OCI-LY3 (cell line): Measurements from ENCODE around the gene TBC1D4.
A peak's percentile ranks its signal among the peaks of the same experiment; 100 is the strongest.
"Not testable (repeated sequence)": the region's sequence is repeated elsewhere in the genome, so short reads cannot be mapped to it uniquely, and the experiment has no call there.

ENCODE experiments used
- H2AFZ ChIP-seq: fragments of 200-600, 300-600 bp; shearing (Covaris generic); 2 replicates; pipeline ENCODE4 v1.6.0; 2014; ENCODE audit warnings: antibody characterized with exemption, low read depth, low read length
- H3K27ac ChIP-seq: fragments of 200-600, 300-600 bp; sonication (generic); 2 replicates; pipeline ENCODE4 v1.5.1; 2014; ENCODE audit warnings: mild to moderate bottlenecking, low read length, moderate library complexity, mixed read lengths
- H3K27me3 ChIP-seq: fragments of 200-600, 300-600 bp; sonication (generic); 2 replicates; pipeline ENCODE4 v1.6.1; 2014; ENCODE audit warnings: low read depth, low read length, mixed read lengths
- H3K36me3 ChIP-seq: fragments of 200-600, 300-600 bp; sonication (generic); replicated peaks from 2 replicates; pipeline ENCODE3; 2014; ENCODE audit warnings: low read depth, low read length, mixed read lengths
- H3K4me1 ChIP-seq: fragments of 300-600, 200-600 bp; sonication (generic); 2 replicates; pipeline ENCODE4 v1.6.1; 2014; ENCODE audit warnings: low read length, mixed read lengths
- H3K4me2 ChIP-seq: fragments of 200-600, 300-600 bp; sonication (generic); 2 replicates; pipeline ENCODE4 v1.6.1; 2014; ENCODE audit warnings: low read length, mixed read lengths
- H3K4me3 ChIP-seq: fragments of 300-600, 200-600 bp; sonication (generic); 2 replicates; pipeline ENCODE4 v1.5.1; 2014; ENCODE audit warnings: antibody characterized with exemption, mild to moderate bottlenecking, low read length, moderate library complexity
- H3K79me2 ChIP-seq: fragments of 300-600, 200-600 bp; shearing (Covaris generic); 2 replicates; pipeline ENCODE4 v1.6.1; 2014; ENCODE audit warnings: mild to moderate bottlenecking, low read length, mixed read lengths
- H3K9ac ChIP-seq: fragments of 300-600, 200-600 bp; shearing (Covaris generic); 2 replicates; pipeline ENCODE4 v1.6.0; 2014; ENCODE audit warnings: mild to moderate bottlenecking, low read length, moderate library complexity
- H3K9me3 ChIP-seq: fragments of 200-600, 300-600 bp; shearing (Covaris generic); 2 replicates; pipeline ENCODE4 v1.6.1; 2014; ENCODE audit warnings: low read length, mixed read lengths; ENCODE audit not compliant: insufficient read depth
- H4K20me1 ChIP-seq: fragments of 200-600, 300-600 bp; sonication (generic); 2 replicates; pipeline ENCODE4 v1.6.1; 2016; ENCODE audit warnings: low read length, mixed read lengths; ENCODE audit not compliant: insufficient read depth
- EZH2phosphoT487 ChIP-seq: fragments of 200-600 bp; shearing (Covaris generic); IDR thresholded peaks from 2 replicates; pipeline ENCODE4 v1.6.1; 2018; ENCODE audit warnings: antibody characterized with exemption, mixed run types, low read depth
- TF ChIP-seq, protein P1 (sequence below): fragments of 200-600, 300-600 bp; sonication (generic); IDR thresholded peaks from 2 replicates; pipeline ENCODE4 v1.5.1; 2014; ENCODE audit warnings: antibody characterized with exemption, low read length, low read depth

TBC1D4 gene

DNA sequence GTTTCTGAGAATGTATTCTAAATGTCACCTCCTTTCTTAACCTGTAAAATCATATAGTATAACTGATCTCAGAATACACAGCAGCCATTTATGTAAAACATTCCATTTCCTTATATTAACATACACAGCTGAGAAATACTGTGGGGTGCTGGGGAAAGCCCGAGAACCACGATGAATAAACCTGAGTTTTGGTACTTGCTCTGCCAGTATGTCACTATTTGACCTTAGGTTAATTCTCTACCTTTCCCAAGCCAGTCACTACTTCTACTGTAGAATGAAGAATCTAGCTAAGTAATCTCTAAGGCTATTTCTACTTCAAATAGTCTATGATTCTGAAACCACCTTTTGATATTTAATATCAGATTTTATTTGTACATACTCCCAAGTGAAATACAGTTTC is 173.7 kb downstream of the TBC1D4 start:
- Histone ChIP-seq H3K27ac (peak overlapping the region; percentile 82), H3K4me1 (peaks cover 62% of the 10 kb centered on the region), H4K20me1 (no peaks in the 10 kb centered on the region), H2AFZ (no peak overlapping the region), H3K9ac (peak overlapping the region; percentile 62), H3K79me2 (peaks cover 32% of the 10 kb centered on the region), H3K4me3 (peak overlapping the region; percentile 70), H3K27me3 (no peaks in the 10 kb centered on the region), H3K9me3 (no peaks in the 10 kb centered on the region), H3K36me3 (peaks cover 32% of the 10 kb centered on the region), H3K4me2 (peak overlapping the region; percentile 66)
- TF ChIP-seq EZH2phosphoT487 = no peak
- TF ChIP-seq, protein P1, sequence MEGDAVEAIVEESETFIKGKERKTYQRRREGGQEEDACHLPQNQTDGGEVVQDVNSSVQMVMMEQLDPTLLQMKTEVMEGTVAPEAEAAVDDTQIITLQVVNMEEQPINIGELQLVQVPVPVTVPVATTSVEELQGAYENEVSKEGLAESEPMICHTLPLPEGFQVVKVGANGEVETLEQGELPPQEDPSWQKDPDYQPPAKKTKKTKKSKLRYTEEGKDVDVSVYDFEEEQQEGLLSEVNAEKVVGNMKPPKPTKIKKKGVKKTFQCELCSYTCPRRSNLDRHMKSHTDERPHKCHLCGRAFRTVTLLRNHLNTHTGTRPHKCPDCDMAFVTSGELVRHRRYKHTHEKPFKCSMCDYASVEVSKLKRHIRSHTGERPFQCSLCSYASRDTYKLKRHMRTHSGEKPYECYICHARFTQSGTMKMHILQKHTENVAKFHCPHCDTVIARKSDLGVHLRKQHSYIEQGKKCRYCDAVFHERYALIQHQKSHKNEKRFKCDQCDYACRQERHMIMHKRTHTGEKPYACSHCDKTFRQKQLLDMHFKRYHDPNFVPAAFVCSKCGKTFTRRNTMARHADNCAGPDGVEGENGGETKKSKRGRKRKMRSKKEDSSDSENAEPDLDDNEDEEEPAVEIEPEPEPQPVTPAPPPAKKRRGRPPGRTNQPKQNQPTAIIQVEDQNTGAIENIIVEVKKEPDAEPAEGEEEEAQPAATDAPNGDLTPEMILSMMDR = no peak

DNA sequence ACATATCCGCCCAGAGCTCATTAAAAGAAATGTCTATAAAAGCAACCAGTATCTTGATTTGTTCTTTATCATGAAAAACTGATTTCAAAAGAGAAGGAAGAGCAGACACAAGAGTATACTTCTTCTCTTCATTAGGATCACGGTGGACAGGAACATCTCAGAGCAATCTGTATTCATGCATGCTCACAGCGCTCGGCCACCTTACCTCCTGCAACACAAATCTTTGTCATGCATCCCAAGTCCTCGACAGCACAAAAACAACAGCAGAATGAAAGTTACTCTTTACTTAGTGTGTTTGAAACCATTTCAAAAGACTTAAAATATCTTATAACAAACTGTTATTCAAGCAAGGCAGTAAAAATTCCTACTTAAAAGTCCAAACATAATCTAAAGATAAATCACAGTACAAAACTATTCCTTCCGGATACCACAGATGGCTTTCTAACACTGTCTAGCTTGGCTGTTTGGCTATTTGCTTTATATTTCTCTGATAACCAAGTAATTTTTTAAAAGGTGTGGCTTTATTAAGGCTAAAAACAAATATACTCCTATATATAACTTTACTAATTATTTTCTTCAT is 174.5 kb downstream of the TBC1D4 start:
- Histone ChIP-seq H3K27me3 (no peaks in the 10 kb centered on the region), H3K4me1 (peaks cover 62% of the 10 kb centered on the region), H3K4me3 (peak overlapping the region; percentile 70), H3K79me2 (peaks cover 32% of the 10 kb centered on the region), H3K4me2 (peak overlapping the region; percentile 66), H3K9ac (peak overlapping the region; percentile 61), H3K27ac (peak overlapping the region; percentile 82), H4K20me1 (no peaks in the 10 kb centered on the region), H3K36me3 (peaks cover 35% of the 10 kb centered on the region), H3K9me3 (no peaks in the 10 kb centered on the region), H2AFZ (no peak overlapping the region)
- TF ChIP-seq, protein P1 = no peak
- no peak for TF ChIP-seq EZH2phosphoT487

DNA sequence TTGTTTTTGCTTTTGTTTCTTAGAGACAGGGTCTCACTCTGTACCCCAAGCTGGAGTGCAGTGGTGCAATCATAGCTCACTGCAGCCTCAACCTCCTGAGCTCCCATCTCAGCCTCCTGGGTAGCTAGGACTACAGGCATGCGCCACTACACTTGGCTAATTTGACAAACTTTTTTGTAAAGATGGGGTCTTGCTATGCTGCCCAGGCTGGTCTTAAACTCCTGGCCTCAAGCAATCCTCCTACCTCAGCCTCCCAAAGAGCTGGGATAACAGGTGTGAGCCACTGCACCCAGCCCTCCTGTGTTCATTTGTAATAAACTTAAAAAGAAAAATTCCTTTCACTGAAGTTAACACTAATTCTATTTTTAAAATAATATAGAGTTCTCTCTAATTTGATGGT is 175.0 kb downstream of the TBC1D4 start:
- H3K9ac ChIP-seq, H4K20me1 ChIP-seq, H2AFZ ChIP-seq, H3K9me3 ChIP-seq, H3K27me3 ChIP-seq: not testable (repeated sequence)
- Histone ChIP-seq H3K4me1 (peaks cover 62% of the 10 kb centered on the region), H3K36me3 (peaks cover 40% of the 10 kb centered on the region), H3K79me2 (peaks cover 32% of the 10 kb centered on the region), H3K27ac (peak overlapping the region; percentile 82), H3K4me3 (peak overlapping the region; percentile 70; the same call in 1 of the 2 replicates), H3K4me2 (peak overlapping the region; percentile 66)

DNA sequence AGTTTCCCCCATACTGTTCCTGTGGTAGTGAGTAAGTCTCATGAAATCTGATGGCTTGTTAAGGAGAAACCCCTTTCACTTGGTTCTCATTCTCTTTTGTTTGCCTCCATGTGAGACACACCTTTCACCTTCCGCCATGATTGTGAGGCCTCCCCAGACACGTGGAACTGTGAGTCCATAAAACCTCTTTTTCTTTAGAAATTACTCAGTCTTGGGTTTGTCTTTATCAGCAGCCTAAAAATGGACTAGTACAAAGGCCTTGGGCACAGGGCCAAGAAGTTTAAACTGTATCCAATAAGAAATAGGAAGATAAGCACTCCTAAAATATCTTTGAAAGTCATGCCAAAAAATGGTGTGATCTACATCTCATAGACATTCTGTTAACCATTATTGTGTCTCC is 176.9 kb downstream of the TBC1D4 start:
- H3K4me1 ChIP-seq = peaks cover 66% of the 10 kb centered on the region
- H2AFZ ChIP-seq = no peak overlapping the region
- peak overlapping the region; percentile 4; the same call in 1 of the 2 replicates for H3K4me2 ChIP-seq
- no peaks in the 10 kb centered on the region for H3K27me3 ChIP-seq
- TF ChIP-seq EZH2phosphoT487 = no peak
- TF ChIP-seq, protein P1 = no peak
- peaks cover 32% of the 10 kb centered on the region for H3K79me2 ChIP-seq
- peak overlapping the region; percentile 44 for H3K27ac ChIP-seq
- peaks cover 38% of the 10 kb centered on the region for H3K36me3 ChIP-seq
- no peaks in the 10 kb centered on the region for H3K9me3 ChIP-seq
- no peak overlapping the region for H3K4me3 ChIP-seq
- H4K20me1 ChIP-seq = no peaks in the 10 kb centered on the region
- no peak overlapping the region for H3K9ac ChIP-seq
